DOHH2 (cell line): ENCODE measurements around the gene MRPL40.

Experiments used
- EZH2phosphoT487 ChIP-seq: fragments of 200-600 bp; sonication (generic); IDR thresholded peaks from 2 replicates; pipeline ENCODE4 v1.6.1; 2017; ENCODE audit warnings: borderline replicate concordance, mild to moderate bottlenecking, antibody characterized with exemption, low read length, moderate library complexity, mixed read lengths
- TF ChIP-seq, protein P1 (sequence below): fragments of 200-600 bp; sonication (generic); IDR thresholded peaks from one replicate; pipeline ENCODE4 v1.5.1; 2014; ENCODE audit warnings: antibody characterized with exemption, mild to moderate bottlenecking, low read depth, low read length; ENCODE audit not compliant: poor library complexity, severe bottlenecking

GRCh38 chr22:19419464-19420178 lies 12.7 kb upstream of the MRPL40 start:
- TF ChIP-seq, protein P1, sequence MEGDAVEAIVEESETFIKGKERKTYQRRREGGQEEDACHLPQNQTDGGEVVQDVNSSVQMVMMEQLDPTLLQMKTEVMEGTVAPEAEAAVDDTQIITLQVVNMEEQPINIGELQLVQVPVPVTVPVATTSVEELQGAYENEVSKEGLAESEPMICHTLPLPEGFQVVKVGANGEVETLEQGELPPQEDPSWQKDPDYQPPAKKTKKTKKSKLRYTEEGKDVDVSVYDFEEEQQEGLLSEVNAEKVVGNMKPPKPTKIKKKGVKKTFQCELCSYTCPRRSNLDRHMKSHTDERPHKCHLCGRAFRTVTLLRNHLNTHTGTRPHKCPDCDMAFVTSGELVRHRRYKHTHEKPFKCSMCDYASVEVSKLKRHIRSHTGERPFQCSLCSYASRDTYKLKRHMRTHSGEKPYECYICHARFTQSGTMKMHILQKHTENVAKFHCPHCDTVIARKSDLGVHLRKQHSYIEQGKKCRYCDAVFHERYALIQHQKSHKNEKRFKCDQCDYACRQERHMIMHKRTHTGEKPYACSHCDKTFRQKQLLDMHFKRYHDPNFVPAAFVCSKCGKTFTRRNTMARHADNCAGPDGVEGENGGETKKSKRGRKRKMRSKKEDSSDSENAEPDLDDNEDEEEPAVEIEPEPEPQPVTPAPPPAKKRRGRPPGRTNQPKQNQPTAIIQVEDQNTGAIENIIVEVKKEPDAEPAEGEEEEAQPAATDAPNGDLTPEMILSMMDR = no peak
- no peak for TF ChIP-seq EZH2phosphoT487
